Ramos (cell line): Measurements from ENCODE around the gene MAP2K3.

Experiments
- in situ Hi-C: fragments of 300-500 bp; cut with MboI; formaldehyde crosslinking; loops from one replicate; pipeline ENCODE4 v1.14.3; 2022; ENCODE audit warnings: low sequenced_read_pairs; ENCODE audit not compliant: unreplicated experiment

MAP2K3 gene

GRCh38 chr17:21358682-21359482 lies 74.4 kb downstream of the MAP2K3 start:
- in situ Hi-C loops: no loop called here

- in situ Hi-C loops: no loop called here
Measured at GRCh38 chr17:21359483-21359840, 75.0 kb downstream of the MAP2K3 start.

- in situ Hi-C loops: no loop called here
Measured at GRCh38 chr17:21360048-21360447, 75.5 kb downstream of the MAP2K3 start.

- in situ Hi-C loops: no loop called here
Measured at GRCh38 chr17:21361020-21361809, 76.7 kb downstream of the MAP2K3 start.

GRCh38 chr17:21362331-21362931 lies 77.9 kb downstream of the MAP2K3 start:
- in situ Hi-C loops: no loop called here

- in situ Hi-C loops: no loop called here
Measured at GRCh38 chr17:21363776-21364642, 79.5 kb downstream of the MAP2K3 start.
